ENCODE measurements around the gene FLYWCH2.

FLYWCH2 gene, protein sequence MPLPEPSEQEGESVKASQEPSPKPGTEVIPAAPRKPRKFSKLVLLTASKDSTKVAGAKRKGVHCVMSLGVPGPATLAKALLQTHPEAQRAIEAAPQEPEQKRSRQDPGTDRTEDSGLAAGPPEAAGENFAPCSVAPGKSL

DNA sequence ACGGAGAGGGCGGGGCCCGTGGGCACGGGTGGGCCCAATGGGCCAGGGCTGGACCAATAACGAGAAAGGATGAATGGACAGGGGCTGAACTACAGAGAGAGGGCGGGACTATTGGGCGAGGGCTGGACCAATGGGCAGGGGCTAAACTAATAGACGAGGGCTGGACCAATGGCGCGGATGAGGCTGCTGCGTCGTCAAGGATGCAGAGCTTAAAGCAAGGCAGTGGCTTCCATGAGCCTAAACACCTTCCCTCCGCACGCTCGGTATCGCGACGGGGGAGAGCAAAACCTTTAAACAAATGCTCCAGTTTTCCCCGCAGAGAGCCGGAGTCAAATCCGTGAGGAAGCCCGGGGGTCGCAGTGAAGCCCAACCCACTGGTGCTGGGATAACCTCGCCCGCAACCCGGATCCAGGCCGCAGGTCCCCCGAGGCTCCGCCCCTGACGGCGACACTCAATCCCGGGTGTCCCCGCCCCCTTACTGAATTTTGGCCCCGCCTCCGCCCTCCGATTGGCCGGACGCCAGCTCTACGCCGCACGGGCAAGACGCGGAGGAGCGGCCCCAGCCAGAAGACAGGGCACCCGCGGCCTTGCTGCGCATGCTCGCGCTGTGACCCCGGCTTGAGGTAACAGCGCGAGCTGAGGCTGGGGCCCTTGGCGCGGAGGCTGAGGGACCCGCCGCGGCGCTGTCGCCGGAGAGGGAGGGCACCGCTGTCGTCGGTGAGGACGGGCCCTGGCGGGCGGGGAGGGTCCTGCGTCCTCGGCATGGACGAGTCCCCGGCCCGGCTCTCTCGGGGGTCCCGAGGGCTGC is at the start of gene FLYWCH2:
Gene FLYWCH2 (plus strand): TSS at position 566 of the 808 bp plus-strand sequence. CDS start 13,235 bp downstream, outside the sequence.
- DNase-seq = peak; percentile 99

DNA sequence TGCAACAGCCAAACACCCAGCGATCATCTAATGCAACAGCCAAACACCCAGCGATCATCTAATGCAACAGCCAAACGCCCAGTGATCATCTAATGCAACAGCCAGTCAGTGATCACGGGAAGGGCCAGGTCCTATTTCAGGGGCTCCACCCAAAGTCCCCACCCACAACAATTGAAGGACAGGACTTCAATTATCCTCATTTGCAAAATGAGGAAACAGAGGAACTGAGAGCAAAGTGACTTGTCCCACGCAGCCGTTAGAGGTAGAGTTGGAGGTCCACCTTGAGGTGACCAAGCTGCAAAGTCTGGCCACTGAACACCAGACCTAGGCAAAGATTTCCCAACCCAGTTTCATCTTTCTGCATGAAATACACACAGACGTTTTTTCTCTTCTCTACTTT is 49.2 kb upstream of the FLYWCH2 start:
- no peak for DNase-seq

DNA sequence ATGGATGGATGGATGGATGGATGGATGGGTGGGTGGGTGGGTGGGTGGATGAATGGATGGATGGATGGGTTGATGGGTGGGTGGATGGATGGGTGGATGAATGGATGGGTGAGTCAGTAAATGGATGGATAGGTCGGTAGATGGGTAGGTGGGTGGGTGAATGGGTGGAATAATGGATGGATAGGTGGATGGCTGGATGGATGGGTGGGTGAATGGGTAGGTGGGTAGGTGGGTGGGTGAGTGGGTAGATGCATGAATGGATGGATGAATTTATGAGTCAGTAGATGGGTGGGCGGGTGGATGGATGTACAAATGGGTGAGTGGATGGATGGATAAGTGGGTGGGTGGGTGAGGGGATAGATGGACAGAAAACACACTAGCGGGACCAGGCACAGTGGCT is 48.0 kb upstream of the FLYWCH2 start:
- DNase-seq = no peak

DNA sequence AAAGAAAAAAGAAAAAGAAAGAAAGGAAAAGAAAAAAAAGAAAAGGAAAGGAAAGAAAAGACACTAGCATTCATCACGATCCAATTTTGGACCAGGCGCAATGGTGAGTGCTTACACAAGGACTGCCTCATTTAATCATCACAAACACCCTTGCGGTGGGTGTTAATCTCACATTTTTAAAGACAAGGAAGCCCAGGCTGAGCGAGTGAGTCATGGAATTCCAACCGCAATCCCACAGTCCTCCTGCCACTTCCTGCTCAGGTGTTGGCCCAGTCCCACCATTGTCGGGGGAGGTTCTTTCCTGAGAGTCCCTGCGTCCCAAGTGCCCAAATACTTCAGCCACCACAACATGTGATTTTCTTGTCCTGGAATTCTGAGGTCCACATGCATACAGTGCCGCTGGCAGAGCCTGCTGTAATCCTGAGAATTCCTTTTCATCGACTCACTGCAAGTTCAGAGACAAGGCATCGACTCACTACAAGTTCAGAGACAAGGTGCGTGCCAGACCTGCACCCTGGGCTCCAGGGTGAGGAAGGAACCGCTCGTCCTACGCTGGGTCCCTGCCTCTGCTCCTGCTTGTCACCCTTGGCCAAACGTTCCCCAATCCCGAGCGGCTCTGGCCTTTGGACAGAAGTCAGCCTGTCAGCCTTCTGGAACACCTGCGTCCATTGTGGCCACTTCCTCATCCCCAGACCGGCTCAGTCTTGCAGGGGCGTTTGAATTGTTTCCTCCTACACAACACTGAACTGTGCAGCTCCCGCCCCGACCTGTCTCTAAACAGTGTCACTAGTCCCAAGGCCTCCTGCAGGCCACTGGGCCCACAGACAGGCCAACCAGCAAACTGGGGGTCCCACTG is 47.1 kb upstream of the FLYWCH2 start:
- no peak for DNase-seq

DNA sequence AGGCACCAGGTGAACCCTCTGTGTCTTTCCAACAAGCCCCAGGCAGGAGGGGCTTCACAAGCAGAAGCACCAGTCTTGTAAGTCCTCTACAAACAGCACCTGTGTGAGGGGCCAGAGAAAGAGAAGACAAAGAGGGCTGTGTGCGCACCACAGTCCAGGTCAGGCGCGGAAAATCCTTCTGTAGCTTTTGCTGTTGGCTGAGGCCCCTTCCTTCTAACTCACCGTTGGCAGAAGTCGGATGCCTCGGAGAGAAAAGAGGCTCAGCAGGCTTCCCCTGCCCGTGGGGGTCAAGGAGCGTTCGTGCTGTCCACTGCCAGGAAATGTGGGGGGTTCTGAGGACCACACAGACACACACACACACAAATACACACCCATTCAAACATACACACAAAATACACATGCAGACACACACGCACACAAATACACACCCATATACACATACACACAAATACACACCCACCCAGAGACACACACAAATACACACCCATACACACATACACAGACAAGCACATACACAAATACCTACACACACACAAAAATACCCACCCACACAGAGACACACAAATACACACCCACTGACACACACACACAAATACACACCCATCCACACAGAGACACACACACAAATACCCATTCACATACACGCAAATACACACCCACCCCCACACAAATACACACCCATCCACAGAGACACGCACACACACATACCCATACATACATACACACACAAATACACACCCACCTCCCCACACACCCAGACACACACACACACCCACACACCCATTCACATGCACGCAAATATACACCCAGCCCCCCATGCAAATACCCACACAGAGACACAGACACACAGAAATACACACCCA is 46.1 kb upstream of the FLYWCH2 start:
- DNase-seq = no peak

DNA sequence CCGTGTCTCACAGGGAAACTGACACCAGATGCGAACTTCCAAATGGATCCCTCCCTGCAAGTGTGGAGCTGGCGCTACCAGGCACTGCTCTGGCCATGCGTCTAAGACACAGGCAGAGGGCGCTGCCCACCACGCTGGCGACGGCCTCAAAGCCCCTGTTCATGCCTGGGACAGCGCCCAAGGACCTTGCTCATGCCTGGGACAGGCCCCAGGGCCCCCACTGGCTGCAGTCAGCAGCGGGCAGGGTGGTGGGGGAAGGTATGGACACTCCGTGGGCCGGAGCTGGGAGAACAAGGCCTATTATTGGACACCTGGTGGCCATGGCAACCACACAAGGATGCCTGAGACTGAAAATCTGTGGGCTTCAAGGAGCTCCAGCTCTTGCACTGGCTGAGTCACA is 44.1 kb upstream of the FLYWCH2 start:
- peak; percentile 72 for DNase-seq

DNA sequence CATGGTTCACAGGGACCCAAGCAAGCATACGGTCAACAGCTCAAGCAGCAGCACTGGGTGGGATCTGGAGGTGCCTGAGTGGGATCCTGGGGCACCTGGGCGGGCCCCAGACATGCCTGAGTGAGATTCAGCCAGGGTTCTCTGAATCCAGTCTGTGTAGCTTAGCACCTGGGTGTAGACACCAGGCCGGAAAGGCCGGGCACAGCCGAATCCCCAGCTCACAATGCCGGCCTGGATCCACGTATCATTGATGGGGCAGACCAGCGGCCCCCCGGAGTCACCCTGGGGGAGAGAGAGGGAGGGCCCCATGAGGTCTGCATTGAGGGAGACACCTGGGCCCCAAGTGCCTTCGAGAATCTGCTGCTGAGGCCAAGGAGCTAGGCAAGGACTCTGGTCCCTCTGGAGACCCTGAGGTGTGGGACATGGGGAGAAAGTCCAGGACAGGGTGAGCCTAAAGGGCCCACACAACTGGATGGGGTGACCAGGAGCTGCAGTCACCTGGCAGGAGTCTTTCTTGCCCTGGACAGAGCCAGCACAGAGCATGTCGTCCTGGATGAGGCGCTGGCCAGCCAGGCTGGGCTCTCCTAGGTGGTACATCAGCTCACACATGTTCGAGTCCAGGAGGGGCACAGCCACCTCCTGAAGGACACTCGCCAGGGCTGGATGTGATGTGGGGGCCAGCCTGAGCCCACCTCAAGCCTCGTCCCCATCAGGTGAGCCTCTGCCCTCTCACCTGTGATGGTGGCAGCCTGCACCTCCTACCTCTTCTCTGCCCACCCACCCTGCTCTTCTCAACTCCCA is 43.2 kb upstream of the FLYWCH2 start:
- no peak for DNase-seq

DNA sequence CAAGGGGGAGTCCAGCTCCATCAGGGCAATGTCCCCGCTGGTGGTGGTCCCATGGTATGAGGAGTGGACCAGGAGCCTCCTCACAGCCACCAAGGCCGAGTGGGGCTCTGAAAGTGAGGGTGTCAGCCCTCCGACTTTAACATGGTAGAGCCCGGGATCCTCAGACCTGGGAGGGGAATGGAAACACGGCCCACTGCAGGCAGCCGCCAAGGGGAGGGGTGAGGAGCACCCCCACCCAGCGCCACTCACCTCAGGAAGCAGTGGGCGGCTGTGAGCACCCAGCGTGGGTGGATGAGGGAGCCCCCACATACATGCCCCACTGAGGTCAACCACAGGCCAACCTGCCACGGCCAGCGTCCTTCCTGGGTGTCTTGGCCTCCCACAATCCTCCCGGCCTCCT is 42.1 kb upstream of the FLYWCH2 start:
- DNase-seq = no peak

DNA sequence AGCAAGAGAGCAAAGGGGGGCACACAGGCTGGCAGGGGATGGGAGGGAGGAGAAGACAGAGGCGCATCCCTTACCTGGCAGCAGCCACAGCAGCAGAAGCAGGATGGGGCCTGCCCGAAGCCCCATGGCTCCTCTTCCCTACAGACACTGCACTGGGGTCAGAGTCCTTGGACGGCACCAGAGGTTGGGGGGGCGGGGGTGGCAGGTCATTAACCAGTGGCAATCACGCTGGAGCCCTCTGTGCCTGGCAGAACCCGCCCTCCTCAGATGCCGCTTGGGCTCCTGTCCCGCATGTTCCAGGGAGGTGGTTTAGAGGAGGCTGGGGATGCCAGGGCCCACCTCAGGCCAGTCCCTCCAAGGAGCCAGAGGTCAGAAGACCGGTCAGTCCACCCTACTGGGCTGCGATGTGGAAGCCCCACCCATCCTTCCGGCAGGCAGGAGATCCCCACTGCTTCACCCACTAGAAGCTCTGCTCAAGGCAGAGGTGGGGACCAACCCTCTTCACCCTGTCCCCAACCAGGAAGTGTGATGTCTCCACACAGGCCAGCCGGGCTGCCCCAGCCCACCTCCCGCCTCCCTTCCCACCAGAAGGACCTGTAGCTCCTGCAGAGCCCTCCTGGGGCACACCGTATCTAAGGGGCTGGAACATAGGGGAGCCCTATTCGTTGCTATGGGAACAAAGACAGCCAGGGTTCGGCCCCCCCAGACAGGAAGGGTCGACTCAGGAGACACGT is 41.2 kb upstream of the FLYWCH2 start:
- DNase-seq = no peak

DNA sequence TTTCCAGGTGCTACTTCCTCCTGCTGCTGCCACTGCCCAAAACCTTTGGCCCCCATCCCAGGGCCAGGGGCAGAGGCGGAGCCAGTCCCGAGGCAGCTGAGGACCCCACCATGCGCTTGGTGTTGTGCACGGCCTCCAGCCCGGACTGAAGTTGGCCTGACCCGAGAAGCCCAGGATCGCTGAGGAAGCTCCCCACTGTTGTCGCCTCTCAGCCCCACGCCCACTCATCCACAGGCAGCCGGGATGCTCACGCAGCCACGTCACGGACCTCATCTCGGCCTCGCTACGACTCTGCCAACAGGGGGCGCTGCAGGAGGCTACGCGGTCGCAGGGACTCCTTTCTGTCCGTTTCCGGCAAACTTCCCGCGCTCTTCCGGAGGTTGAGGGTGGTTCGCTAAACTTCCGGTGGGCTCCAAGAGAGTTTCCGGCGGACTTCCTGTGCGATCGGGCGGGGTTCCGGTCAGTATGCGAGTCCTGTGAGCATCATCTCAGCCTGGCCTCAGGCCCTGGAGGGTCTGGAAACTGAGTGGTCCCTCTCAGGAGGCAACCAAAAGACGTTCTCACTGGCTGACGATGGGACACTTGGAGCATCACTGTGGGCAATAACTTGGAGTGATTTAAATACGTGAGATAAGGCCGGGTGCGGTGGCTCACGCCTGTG is 40.5 kb upstream of the FLYWCH2 start:
- DNase-seq = peak; percentile 66

DNA sequence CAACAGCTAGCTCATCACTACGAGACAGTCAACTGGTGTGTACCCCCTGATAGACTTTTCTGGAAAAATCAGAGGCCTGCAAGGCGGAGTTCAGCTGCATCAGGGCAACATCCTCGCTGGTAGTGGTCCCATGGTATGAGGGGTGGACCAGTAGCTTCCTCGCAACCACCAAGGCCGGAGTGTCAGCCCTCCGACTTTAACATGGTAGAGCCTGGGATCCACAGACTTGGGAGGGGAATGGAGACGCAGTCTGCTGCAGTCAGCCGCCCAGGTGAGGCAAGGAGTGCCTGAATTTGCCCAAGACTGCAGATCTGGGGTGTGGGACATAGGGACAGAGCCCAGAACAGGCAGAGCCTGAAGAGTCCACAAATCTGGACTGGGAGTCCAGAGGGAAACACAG is 39.5 kb upstream of the FLYWCH2 start:
- no peak for DNase-seq

DNA sequence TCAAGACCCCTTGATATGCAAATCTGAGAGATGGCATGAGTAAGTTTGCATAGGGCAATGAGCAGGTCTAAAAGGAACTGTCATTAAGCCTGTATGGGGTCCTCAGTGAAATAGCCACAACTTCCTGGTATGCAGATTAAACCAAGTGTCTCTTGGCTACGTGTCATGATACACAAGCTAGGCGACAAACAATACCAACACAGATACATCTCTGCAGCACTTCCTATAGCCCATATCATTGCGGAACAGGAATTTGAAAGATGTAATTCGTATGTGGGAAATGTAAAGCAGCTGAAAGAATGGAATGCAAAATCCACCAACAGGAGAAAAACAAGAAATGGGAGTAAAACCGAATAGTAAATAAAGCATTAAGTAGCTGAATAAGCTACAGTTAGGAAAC is 37.9 kb upstream of the FLYWCH2 start:
- DNase-seq = no peak

DNA sequence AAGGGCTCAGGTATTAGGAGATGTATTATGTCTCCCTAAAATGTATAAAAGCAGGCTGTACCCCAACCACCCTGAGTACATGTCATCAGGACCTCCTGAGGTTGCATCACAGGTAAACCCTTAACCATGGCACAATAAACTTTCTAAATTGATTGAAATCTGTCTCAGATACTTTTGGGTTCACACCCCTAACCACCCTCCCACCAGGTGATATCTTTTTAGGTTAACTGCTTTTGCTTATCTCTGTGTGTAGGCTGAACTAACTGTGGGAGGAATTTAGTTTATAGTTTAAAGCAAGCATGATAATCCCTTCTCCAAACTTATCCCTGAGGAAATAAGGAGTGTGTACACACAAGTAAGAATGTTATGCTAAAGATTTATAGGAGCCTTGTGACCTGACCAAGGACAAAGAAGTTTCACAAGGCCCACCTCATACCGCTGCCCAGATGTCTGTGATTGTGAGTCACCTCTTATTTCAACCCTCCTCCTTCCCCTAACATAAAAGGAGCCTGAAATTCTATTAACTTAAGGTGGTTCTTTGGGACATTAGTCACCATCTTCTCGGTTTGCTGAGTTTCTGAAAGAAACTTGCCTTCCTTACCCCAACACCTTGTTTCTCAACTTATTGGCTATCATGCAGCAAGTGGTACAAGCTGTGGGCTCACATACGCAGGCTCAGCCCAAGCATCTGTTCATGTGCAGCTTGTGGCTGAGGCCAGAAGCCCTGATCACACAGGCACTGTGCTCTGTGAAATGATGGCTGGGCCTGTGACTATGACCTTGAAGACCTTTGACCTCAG is 36.3 kb upstream of the FLYWCH2 start:
- no peak for DNase-seq

DNA sequence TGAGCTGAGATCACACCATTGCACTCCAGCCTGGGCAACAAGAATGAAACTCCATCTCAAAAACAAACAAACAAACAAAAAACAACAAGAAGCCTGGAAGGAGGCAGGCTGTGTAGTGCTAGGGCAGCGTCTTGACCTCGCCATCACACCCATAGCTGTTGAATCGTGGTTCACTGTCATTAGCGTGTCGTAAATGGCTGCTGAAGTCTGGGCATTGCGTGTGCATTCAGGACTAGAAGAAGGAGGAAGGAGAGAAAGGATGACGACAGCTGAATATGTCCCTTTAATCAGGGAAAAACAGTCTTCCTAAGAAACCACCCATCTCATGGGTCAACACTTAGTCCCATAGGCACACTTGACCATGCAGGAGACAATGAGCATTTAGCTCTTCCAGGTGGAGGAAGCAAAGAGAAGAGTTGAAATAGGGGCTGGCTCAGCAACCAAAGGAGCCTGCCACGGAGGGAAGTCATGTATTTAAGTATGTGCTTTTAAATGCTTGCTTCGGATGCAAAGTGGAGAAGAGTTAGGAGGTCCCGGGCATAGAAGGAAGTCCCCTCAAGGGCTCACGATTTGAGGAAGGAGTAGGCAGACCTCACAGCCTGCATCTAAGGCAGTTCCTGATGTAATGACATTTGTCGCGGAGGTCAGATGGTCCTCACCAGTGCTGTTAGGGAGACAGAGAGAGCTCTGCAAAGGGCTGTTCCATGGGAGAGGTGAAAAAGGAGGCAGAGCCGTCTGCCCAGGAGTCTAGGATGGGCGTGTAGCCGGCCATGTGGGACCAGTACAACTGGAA is 33.9 kb upstream of the FLYWCH2 start:
- no peak for DNase-seq

DNA sequence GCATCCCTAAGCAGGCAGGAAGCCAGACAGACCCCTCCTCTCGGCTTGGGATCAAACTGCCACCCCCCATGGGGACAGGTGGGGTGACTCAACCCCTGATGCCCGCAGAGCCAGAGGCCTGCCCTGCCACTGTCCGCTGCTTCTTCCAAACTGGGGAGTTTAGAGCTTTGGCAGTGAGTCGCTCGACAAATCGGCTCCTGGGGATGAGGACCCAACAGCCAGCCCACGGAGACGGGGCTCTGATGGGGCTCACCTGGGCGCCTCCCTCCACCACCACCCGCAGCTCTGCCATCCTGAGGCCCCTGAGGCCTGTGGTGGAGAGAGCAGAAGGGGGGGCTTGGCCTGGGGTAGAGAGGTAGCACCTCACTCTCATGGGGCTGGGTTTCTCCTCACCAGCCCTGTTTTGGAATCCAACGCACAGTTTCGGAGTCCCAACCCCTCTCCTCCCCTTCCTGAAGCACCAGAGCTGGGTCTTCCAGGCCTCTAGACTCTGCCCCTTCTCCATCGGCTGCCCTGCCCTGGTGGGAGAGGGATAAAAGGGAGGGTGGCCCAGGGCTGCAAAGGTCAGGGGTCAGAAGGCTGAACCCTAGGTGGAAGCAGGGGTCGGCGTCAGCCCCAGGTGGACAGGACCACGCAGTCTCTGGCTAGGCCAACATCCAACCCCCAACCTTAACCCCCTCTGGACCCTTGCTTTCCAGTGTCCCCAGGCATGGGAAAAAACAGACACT is 30.8 kb upstream of the FLYWCH2 start:
- no peak for DNase-seq

DNA sequence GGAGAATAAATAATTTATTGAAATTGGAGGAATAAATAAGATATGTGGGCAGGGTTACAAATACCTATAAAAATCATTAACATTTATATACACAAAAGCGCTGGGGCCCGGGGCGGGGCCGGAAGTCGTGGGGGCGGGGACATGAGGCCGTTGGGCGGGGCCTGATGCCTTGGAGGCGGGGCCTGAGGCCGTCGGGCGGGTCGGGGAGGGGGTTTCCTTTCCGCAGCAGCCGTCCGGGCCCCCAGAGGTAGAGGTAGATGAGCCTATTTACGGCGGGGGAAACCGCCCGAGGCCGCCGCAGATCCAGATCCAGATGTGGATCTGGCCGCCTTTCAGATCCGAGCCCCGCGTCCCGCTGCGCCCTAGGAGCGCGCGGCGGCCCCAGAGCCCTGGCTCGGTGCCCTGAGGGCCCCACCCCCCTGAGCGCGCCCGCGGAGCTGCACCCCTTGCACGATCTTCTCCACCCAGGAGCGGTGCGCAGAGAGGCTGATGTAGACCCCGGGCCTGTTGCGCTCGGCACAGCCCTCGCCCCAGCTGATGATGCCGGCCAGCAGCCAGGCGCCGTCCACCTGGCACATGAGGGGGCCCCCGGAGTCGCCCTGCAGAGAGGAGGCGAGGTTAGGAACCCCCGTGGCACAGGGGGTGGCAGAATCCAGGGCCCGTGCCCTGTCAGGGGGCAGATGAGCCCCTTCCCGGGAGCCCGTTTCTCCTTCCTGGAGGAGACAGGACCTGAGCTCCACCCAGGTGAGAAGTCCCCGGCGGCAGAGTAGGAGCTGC is 30.1 kb upstream of the FLYWCH2 start:
- DNase-seq = peak; percentile 64

DNA sequence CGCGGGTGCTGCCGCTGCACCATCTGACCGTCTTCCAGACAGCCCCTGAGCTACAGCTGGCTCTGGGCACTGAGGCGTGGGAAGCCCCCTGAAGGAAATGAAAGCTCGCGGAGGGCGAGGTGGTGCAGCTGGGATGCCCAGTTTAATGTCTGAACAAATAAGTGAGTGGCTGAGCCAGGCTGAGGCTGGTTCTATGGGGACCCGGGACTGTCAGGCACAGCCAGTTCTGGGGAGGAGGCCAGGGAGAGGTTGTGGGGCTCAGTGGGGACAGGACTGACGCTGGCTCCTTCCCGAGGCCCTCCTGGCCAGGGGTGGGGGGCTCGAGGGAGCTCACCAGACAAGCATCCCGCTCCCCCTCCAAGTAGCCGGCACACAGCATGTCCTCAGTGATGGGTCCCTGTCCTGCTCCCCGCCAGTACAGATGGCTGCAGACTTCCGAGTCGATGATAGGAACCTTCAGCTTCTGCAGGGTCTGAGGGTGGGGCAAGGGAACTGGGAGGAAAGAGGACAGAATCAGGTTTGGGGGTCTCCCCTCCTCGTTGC is 29.4 kb upstream of the FLYWCH2 start:
- no peak for DNase-seq

All from NCI-H69 (cell line).